ENCODE data around the gene TGM1.

Gene TGM1

GRCh38 chr14:24289649-24290280 is 26.8 kb upstream of the TGM1 start:
- no peaks in the 10 kb centered on the region for H3K9me3 ChIP-seq (replicated peaks; ENCODE audit: low read length)
- no peaks in the 10 kb centered on the region for H3K27me3 ChIP-seq (ENCODE audit: control insufficient read depth, insufficient read depth, low read length)
- H3K4me1 ChIP-seq (ENCODE audit: control insufficient read depth, insufficient read depth, low read length), result no peaks in the 10 kb centered on the region
- peaks cover 25% of the 10 kb centered on the region for H3K36me3 ChIP-seq (ENCODE audit: insufficient read depth, low read length)
- no peak overlapping the region for H3K4me3 ChIP-seq (ENCODE audit: low read length)
- no peak overlapping the region for H3K4me2 ChIP-seq (ENCODE audit: low read length)
- no peak overlapping the region for H3K9ac ChIP-seq (ENCODE audit: low read depth, low read length)

- H3K4me3 ChIP-seq (ENCODE audit: low read length), result no peak overlapping the region
- no peaks in the 10 kb centered on the region for H3K4me1 ChIP-seq (ENCODE audit: control insufficient read depth, insufficient read depth, low read length)
- H3K36me3 ChIP-seq (ENCODE audit: insufficient read depth, low read length), result peaks cover 18% of the 10 kb centered on the region
- no peak overlapping the region for H3K9ac ChIP-seq (ENCODE audit: low read depth, low read length)
- H3K9me3 ChIP-seq (replicated peaks; ENCODE audit: low read length), result no peaks in the 10 kb centered on the region
- H3K4me2 ChIP-seq (ENCODE audit: low read length), result no peak overlapping the region
- H3K27me3 ChIP-seq (ENCODE audit: control insufficient read depth, insufficient read depth, low read length), result no peaks in the 10 kb centered on the region
These were observed 24.0 kb upstream of the TGM1 start for GRCh38 chr14:24286996-24287395.

GRCh38 chr14:24285351-24285750 is 22.4 kb upstream of the TGM1 start:
- peaks cover 6% of the 10 kb centered on the region for H3K36me3 ChIP-seq (ENCODE audit: insufficient read depth, low read length)
- H3K4me1 ChIP-seq (ENCODE audit: control insufficient read depth, insufficient read depth, low read length), result no peaks in the 10 kb centered on the region
- H3K9me3 ChIP-seq (replicated peaks; ENCODE audit: low read length), result no peaks in the 10 kb centered on the region
- no peak overlapping the region for H3K9ac ChIP-seq (ENCODE audit: low read depth, low read length)
- no peak overlapping the region for H3K4me2 ChIP-seq (ENCODE audit: low read length)
- no peaks in the 10 kb centered on the region for H3K27me3 ChIP-seq (ENCODE audit: control insufficient read depth, insufficient read depth, low read length)
- no peak overlapping the region for H3K4me3 ChIP-seq (ENCODE audit: low read length)

GRCh38 chr14:24284501-24285035 is 21.6 kb upstream of the TGM1 start:
- Histone ChIP-seq H3K27me3 (ENCODE audit: control insufficient read depth, insufficient read depth, low read length) (no peaks in the 10 kb centered on the region), H3K36me3 (ENCODE audit: insufficient read depth, low read length) (no peaks in the 10 kb centered on the region), H3K4me1 (ENCODE audit: control insufficient read depth, insufficient read depth, low read length) (no peaks in the 10 kb centered on the region), H3K9me3 (replicated peaks; ENCODE audit: low read length) (no peaks in the 10 kb centered on the region), H3K4me2 (ENCODE audit: low read length) (no peak overlapping the region), H3K4me3 (ENCODE audit: low read length) (no peak overlapping the region), H3K9ac (ENCODE audit: low read depth, low read length) (no peak overlapping the region)

- Histone ChIP-seq H3K4me2 (ENCODE audit: low read length) (no peak overlapping the region), H3K9me3 (replicated peaks; ENCODE audit: low read length) (no peaks in the 10 kb centered on the region), H3K4me3 (ENCODE audit: low read length) (no peak overlapping the region), H3K9ac (ENCODE audit: low read depth, low read length) (no peak overlapping the region), H3K4me1 (ENCODE audit: control insufficient read depth, insufficient read depth, low read length) (no peaks in the 10 kb centered on the region), H3K36me3 (ENCODE audit: insufficient read depth, low read length) (no peaks in the 10 kb centered on the region), H3K27me3 (ENCODE audit: control insufficient read depth, insufficient read depth, low read length) (no peaks in the 10 kb centered on the region)
These were observed 21.0 kb upstream of the TGM1 start for GRCh38 chr14:24283796-24284460.

- H3K9ac ChIP-seq (ENCODE audit: low read depth, low read length), result no peak overlapping the region
- no peaks in the 10 kb centered on the region for H3K36me3 ChIP-seq (ENCODE audit: insufficient read depth, low read length)
- H3K4me2 ChIP-seq (ENCODE audit: low read length), result no peak overlapping the region
- H3K27me3 ChIP-seq (ENCODE audit: control insufficient read depth, insufficient read depth, low read length), result no peaks in the 10 kb centered on the region
- no peaks in the 10 kb centered on the region for H3K4me1 ChIP-seq (ENCODE audit: control insufficient read depth, insufficient read depth, low read length)
- H3K9me3 ChIP-seq (replicated peaks; ENCODE audit: low read length), result no peaks in the 10 kb centered on the region
- no peak overlapping the region for H3K4me3 ChIP-seq (ENCODE audit: low read length)
These were observed 19.8 kb upstream of the TGM1 start for GRCh38 chr14:24282736-24283135.

GRCh38 chr14:24281636-24282035 is 18.7 kb upstream of the TGM1 start:
- Histone ChIP-seq H3K9me3 (replicated peaks; ENCODE audit: low read length) (no peaks in the 10 kb centered on the region), H3K4me2 (ENCODE audit: low read length) (no peak overlapping the region), H3K4me1 (ENCODE audit: control insufficient read depth, insufficient read depth, low read length) (no peaks in the 10 kb centered on the region), H3K27me3 (ENCODE audit: control insufficient read depth, insufficient read depth, low read length) (no peaks in the 10 kb centered on the region), H3K36me3 (ENCODE audit: insufficient read depth, low read length) (no peaks in the 10 kb centered on the region), H3K4me3 (ENCODE audit: low read length) (no peak overlapping the region), H3K9ac (ENCODE audit: low read depth, low read length) (no peak overlapping the region)

GRCh38 chr14:24280797-24281460 is 18.0 kb upstream of the TGM1 start:
- Histone ChIP-seq H3K4me3 (ENCODE audit: low read length) (no peak overlapping the region), H3K4me2 (ENCODE audit: low read length) (no peak overlapping the region), H3K9ac (ENCODE audit: low read depth, low read length) (no peak overlapping the region), H3K27me3 (ENCODE audit: control insufficient read depth, insufficient read depth, low read length) (no peaks in the 10 kb centered on the region), H3K36me3 (ENCODE audit: insufficient read depth, low read length) (no peaks in the 10 kb centered on the region), H3K4me1 (ENCODE audit: control insufficient read depth, insufficient read depth, low read length) (no peaks in the 10 kb centered on the region), H3K9me3 (replicated peaks; ENCODE audit: low read length) (no peaks in the 10 kb centered on the region)

GRCh38 chr14:24279301-24280186 is 16.6 kb upstream of the TGM1 start:
- no peaks in the 10 kb centered on the region for H3K9me3 ChIP-seq (replicated peaks; ENCODE audit: low read length)
- H3K4me2 ChIP-seq (ENCODE audit: low read length), result peak overlapping the region; percentile 0
- no peaks in the 10 kb centered on the region for H3K36me3 ChIP-seq (ENCODE audit: insufficient read depth, low read length)
- no peaks in the 10 kb centered on the region for H3K27me3 ChIP-seq (ENCODE audit: control insufficient read depth, insufficient read depth, low read length)
- no peaks in the 10 kb centered on the region for H3K4me1 ChIP-seq (ENCODE audit: control insufficient read depth, insufficient read depth, low read length)
- no peak overlapping the region for H3K4me3 ChIP-seq (ENCODE audit: low read length)
- no peak overlapping the region for H3K9ac ChIP-seq (ENCODE audit: low read depth, low read length)

GRCh38 chr14:24278424-24278823 is 15.4 kb upstream of the TGM1 start:
- no peak overlapping the region for H3K4me2 ChIP-seq (ENCODE audit: low read length)
- H3K4me3 ChIP-seq (ENCODE audit: low read length), result no peak overlapping the region
- H3K9me3 ChIP-seq (replicated peaks; ENCODE audit: low read length), result no peaks in the 10 kb centered on the region
- H3K27me3 ChIP-seq (ENCODE audit: control insufficient read depth, insufficient read depth, low read length), result no peaks in the 10 kb centered on the region
- H3K9ac ChIP-seq (ENCODE audit: low read depth, low read length), result no peak overlapping the region
- H3K4me1 ChIP-seq (ENCODE audit: control insufficient read depth, insufficient read depth, low read length), result no peaks in the 10 kb centered on the region
- H3K36me3 ChIP-seq (ENCODE audit: insufficient read depth, low read length), result no peaks in the 10 kb centered on the region
